ENCODE data around the gene RNF8.
A peak's percentile ranks its signal among the peaks of the same experiment; 100 is the strongest.

The RNF8 gene

GRCh38 chr6:37321516-37322415 lies 32.0 kb upstream of the RNF8 start:
- Histone ChIP-seq H3K36me3 (ENCODE audit: control insufficient read depth in 2 of 2, insufficient read depth in 1 of 2, low read length in 2 of 2) (peaks cover 0 to 68% of the 10 kb centered on the region in 2 experiments; a peak in 2 of 3 replicates), H3K9me3 (ENCODE audit: control insufficient read depth, insufficient read depth, low read depth, low read length) (no peaks in the 10 kb centered on the region), H3K4me1 (ENCODE audit: control insufficient read depth, insufficient read depth, low read length) (peaks cover 3% of the 10 kb centered on the region; the same call in 1 of the 2 replicates), H3K27ac (ENCODE audit: extremely low read depth, low read depth, low read length) (no peak overlapping the region), H3K4me3 (ENCODE audit: low read depth, low read length) (no peak overlapping the region)
- TF ChIP-seq, protein P1, sequence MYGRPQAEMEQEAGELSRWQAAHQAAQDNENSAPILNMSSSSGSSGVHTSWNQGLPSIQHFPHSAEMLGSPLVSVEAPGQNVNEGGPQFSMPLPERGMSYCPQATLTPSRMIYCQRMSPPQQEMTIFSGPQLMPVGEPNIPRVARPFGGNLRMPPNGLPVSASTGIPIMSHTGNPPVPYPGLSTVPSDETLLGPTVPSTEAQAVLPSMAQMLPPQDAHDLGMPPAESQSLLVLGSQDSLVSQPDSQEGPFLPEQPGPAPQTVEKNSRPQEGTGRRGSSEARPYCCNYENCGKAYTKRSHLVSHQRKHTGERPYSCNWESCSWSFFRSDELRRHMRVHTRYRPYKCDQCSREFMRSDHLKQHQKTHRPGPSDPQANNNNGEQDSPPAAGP (tag by site-specific recombination; IDR thresholded peaks at IDR 0.05): 0 out of 2 replicates have a peak, but pooled peaks have one; percentile 24
- no peak for TF ChIP-seq ZNF560 (tag by site-specific recombination; IDR thresholded peaks at IDR 0.05; ENCODE audit: borderline replicate concordance)
- ChIA-PET CTCF (interaction anchor here (0.7 to 2.4 kb wide), 4 partner anchors 11 to 304 kb away, joined by 3 to 9 read pairs (median 3); no protein-coding TSS in a partner anchor), POLR2A (no interaction called here)

- H3K4me1 ChIP-seq (ENCODE audit: control insufficient read depth, insufficient read depth, low read length): peaks cover 3% of the 10 kb centered on the region; the same call in 1 of the 2 replicates
- H3K9me3 ChIP-seq (ENCODE audit: control insufficient read depth, insufficient read depth, low read depth, low read length): no peaks in the 10 kb centered on the region
- H3K4me3 ChIP-seq (ENCODE audit: low read depth, low read length): no peak overlapping the region
- H3K36me3 ChIP-seq (ENCODE audit: control insufficient read depth in 2 of 2, insufficient read depth in 1 of 2, low read length in 2 of 2): peaks cover 0 to 50% of the 10 kb centered on the region in 2 experiments; a peak in 2 of 3 replicates
- no peak overlapping the region for H3K27ac ChIP-seq (ENCODE audit: extremely low read depth, low read depth, low read length)
- ChIA-PET POLR2A (no interaction called here), CTCF (interaction anchor here (0.9 to 4.7 kb wide), 10 partner anchors 11 to 368 kb away, joined by 3 to 103 read pairs (median 6); no protein-coding TSS in a partner anchor)
- TF ChIP-seq ZBTB48 (tag by site-specific recombination; IDR thresholded peaks at IDR 0.05) (0 out of 2 replicates have a peak, but pooled peaks have one; percentile 42), EGR2 (tag by site-specific recombination; IDR thresholded peaks at IDR 0.05; ENCODE audit: low read depth) (peak; percentile 38; the same call in 1 of the 2 replicates), ZBTB26 (tag by site-specific recombination; optimal IDR thresholded peaks at IDR 0.05) (no peak), PATZ1 (tag by site-specific recombination; IDR thresholded peaks at IDR 0.05) (no peak), ZNF292 (tag by site-specific recombination; IDR thresholded peaks at IDR 0.05; ENCODE audit: borderline replicate concordance, low read depth) (no peak), ZNF560 (tag by site-specific recombination; IDR thresholded peaks at IDR 0.05; ENCODE audit: borderline replicate concordance) (no peak), ZSCAN18 (tag by site-specific recombination; IDR thresholded peaks at IDR 0.05) (no peak), ZNF155 (tag by site-specific recombination; IDR thresholded peaks at IDR 0.05) (no peak), BCL11A (tag by site-specific recombination; IDR thresholded peaks at IDR 0.05; ENCODE audit: low read depth) (no peak), ZNF398 (tag by site-specific recombination; IDR thresholded peaks at IDR 0.05) (peak; percentile 11; the same call in 1 of the 2 replicates), SP7 (tag by site-specific recombination; IDR thresholded peaks at IDR 0.05) (peak; percentile 42), PRDM1 (tag by site-specific recombination; IDR thresholded peaks at IDR 0.05) (no peak), ZFHX2 (tag by site-specific recombination; conservative IDR thresholded peaks at IDR 0.05) (peak; percentile 80), ZBTB6 (tag by site-specific recombination; IDR thresholded peaks at IDR 0.05) (no peak), OVOL3 (tag by site-specific recombination; IDR thresholded peaks at IDR 0.05) (no peak), ZNF221 (tag by site-specific recombination; IDR thresholded peaks at IDR 0.05; ENCODE audit: borderline replicate concordance) (no peak), ZXDB (tag by site-specific recombination; IDR thresholded peaks at IDR 0.05) (no peak)
- TF ChIP-seq, protein P2, sequence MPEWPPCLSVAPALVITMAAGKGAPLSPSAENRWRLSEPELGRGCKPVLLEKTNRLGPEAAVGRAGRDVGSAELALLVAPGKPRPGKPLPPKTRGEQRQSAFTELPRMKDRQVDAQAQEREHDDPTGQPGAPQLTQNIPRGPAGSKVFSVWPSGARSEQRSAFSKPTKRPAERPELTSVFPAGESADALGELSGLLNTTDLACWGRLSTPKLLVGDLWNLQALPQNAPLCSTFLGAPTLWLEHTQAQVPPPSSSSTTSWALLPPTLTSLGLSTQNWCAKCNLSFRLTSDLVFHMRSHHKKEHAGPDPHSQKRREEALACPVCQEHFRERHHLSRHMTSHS (tag by site-specific recombination; IDR thresholded peaks at IDR 0.05): no peak
Measured at GRCh38 chr6:37323580-37323979, 30.2 kb upstream of the RNF8 start.

Measured in HEK293 (cell line).